EH (cell line): ENCODE data around the gene BCL2L1.
"Not testable (repeated sequence)": the region's sequence is repeated elsewhere in the genome, so short reads cannot be mapped to it uniquely, and the experiment has no call there.

Experiments used
- DNase-seq: peaks from one replicate; pipeline ENCODE4 v3.0.0-alpha.2; 2015; ENCODE audit warnings: low read depth

Gene BCL2L1

DNA sequence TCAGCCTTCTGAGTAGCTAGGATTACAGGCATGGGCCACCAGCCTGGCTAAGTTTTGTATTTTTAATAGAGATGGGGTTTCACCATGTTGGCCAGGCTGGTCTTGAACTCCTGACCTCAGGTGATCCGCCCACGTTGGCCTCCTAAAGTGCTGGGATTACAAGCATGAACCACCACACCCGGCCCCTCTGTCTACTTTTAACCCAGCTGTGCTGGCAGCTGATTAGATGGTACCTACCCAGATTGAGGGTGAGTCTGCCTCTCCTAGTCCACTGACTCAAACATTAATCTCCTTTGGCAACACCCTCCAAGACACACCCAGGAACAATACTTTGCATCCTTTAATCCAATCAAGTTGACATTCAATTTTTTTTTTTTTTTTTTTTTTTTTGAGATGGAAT is 74.6 kb downstream of the BCL2L1 start:
- DNase-seq = not testable (repeated sequence)

DNA sequence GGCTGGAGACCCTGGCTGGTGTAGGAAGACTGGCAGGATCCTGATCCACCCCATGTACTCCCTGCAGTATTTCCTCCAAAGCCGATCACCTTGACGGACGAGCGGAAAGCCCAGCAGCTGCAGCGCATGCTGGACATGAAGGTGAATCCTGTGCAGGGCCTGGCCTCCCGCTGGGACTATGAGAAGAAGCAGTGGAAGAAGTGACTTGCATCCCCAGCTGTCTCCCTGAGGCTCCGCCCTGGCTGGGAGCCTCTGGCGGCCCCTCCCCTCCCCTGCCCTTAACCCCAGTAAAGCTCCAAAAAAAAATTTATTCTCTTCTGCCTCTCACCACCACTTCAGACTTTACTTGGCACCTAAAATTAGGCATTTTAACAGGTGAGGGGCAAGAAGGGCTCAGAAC is 78.0 kb downstream of the BCL2L1 start:
- DNase-seq = no peak

DNA sequence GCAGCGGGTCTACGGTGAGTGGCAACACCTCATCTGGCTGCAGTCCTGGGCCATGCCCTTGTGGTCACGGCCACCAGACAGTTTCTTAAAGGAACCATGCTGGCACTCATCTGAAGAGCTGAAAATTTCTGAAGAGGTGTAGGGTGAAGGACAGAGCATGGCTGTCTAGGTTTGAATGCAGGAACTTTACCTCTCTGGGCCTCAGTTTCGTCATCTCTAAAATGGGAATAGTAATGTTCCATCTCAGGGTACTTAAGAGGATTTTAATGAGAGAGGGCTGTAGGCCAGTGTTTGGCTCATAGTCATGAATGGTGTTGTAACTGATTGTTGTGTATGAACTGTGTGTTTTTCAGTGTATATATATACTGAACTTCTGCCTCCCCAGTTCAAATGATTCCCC is 79.1 kb downstream of the BCL2L1 start:
- DNase-seq = no peak

DNA sequence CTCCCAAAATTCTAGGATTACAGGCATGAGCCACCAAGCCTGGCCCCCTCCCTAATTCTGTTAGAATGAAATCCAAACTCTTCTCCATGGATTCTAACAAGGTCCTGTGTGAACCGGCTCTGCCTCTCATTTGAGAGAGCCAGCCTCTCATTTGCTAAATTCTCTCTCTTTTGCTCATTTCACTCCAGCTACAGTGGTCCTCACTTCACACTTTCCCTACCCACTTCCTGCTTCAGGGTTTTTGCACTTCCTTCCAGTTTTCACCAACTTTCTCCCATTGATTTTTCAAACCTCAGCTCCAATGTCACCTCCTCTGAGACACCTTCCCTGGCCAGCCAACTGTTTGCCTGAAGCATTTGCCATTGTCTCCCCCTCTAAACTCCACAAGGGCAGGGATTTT is 79.8 kb downstream of the BCL2L1 start:
- DNase-seq = no peak

DNA sequence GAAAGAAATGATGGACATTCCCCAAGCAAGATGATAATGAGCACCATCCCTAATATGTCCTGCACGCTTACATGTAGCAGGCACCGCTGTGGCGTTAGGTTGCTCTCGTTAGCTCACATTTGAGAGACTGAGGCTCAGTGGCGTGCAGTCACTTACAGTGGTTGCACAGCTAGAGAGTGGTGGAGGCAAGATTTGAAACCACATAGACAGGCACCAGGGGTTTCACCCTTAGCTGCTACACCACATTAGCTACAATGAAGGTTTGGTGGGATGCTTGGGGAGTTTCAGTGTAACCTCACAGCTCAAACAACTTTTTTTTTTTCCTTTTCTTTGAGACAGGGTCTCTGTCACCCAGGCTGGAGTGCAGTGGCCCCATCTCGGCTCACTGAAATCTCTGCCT is 81.3 kb downstream of the BCL2L1 start:
- DNase-seq = no peak

DNA sequence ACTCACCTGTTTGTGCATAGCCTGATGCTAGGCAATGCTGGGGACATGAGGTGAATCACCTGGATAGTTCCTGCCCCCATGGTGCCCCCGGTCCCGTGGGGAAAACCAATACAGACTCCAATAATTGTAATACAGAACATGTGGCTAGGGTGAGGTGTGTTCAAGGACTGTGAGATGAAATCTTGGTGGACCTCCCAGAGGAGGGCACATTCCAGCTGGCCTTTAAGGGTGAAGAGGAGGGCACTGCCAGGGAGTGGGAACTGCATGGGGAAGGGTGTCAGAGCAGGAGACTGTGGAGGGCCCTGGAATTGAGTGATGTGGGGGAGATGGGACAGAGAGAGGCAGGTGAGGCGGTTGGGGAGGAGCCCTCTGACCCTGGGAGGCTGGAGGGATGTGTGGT is 82.4 kb downstream of the BCL2L1 start:
- DNase-seq = no peak

DNA sequence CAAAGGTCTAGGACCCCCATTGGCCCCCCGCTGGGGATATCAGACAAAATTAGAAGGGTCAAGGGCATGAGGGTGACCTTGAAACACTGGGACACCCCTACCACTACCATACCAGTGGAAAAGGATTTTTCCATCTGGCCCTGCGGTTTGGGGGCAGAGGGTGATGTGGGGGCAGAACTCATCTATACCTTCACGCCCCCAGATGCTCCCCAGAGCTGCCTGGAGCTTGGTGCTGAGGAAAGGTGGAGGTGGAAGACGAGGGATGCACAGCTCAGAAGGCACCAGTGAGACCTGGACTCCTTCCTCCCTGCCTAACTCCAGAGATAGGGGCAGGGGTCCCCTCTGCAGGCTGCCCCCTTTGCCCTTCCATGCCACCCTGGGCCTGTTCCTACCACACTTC is 83.9 kb downstream of the BCL2L1 start:
- no peak for DNase-seq

DNA sequence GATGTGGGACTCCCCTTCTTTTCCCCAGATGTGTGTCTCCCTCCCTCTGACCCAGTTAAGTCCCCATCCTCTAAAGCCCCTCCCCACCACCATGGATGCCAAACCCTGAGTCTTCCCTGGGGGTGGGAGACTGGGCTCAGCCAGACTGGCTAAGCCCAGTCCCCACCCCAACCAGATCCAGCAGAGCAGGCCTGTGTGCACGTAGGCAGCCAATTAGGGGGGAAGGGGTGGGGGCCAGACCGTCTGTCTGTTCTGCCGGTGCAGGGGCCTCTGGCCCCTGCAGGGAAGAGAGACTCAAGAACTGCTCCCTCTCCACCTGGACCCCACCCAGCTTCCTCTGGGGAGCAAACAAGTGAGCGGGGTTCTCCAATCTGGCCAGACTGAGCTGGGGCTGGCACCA is 84.4 kb downstream of the BCL2L1 start:
- DNase-seq = no peak

DNA sequence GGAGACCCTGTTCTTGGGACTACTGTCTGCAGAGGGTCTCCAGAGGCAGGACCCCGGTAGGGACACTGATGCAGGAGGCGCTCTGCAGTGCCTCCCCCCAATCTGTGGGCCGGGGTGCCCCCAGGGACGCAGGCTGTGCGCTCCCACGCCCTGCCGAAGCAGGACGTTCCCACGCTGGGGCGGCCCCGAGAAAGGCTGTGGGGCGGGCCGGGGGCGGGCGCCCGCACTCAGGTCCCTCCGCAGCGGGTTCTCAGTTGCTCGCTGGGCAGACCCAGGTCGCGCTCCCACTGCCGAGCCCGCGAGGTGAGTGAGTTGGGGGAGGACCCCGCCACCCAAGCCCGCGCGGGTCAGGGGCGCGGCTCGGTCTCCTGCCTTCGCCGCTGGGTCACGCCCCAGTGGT is 85.0 kb downstream of the BCL2L1 start, which contains the start of gene COX4I2:
Gene COX4I2, plus strand, starts transcription at position 253 of the 400 bp plus-strand sequence. CDS start 1,106 bp downstream, outside the sequence.
- DNase-seq = no peak

DNA sequence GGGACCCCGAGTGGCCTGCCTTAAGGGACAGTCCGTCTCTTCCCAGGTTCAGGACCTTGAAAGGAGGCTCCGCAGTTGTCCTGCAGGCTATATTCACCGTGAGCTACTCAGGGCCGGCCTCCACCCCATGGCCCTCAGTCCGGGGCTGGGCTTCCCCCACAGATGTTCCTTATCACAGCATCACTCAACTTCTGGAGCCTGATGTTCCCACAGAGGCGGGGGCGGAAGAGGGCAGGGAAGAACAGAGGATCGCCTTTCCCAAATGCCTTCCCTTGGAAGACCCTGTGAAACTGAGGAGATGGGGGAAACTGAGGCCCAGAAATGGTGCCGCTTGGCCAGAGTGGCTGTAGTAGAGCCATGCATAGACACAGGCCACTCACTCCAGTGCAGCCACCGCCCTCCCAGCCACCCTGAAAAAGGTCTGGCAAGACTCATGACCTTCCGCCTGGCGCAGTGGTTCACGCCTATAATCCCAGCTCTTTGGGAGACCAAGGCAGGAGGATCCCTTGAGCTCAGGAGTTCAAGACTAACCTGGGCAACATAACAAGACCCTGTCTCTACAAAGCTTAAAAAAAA is 89.2 kb downstream of the BCL2L1 start:
- DNase-seq = no peak

DNA sequence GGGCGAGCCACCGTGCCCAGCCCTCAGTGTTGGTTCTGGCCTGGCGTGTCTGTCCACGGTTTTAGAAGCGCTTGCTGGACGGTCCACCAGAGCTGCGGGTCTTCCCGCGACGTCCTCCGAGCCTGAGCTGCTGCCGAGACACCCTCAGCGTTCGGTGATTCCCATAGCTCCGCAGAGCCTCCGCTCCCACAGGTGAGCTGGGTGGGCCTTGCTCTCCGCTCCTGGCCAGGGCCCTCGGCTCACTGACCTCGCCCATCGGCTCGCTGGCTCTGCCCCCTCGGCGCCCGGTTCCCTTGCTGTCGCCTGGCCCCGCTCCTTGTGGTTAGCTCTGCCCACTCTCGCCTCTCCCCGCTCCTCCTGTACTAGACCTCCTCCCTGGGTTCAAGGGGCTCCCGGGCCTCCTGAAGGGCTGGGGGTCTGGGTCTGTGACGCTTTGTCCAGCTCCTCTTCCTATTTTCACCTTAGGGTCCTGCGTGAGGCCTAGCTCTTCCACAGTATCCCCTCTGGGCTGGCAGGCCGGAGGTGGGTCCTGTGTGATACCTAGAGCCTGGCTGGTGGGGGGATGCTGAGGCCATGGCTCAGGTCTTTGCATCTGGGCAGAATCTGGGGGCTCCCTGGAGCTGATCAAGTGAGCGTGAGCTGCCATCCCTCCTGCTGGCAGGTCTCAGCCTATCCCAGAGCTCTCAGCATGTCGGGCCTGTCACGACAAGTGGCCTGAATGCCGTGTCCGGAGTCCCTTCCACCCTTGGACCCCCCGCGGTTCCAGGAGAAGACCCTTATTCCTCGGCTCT is 89.9 kb downstream of the BCL2L1 start:
- DNase-seq = no peak

DNA sequence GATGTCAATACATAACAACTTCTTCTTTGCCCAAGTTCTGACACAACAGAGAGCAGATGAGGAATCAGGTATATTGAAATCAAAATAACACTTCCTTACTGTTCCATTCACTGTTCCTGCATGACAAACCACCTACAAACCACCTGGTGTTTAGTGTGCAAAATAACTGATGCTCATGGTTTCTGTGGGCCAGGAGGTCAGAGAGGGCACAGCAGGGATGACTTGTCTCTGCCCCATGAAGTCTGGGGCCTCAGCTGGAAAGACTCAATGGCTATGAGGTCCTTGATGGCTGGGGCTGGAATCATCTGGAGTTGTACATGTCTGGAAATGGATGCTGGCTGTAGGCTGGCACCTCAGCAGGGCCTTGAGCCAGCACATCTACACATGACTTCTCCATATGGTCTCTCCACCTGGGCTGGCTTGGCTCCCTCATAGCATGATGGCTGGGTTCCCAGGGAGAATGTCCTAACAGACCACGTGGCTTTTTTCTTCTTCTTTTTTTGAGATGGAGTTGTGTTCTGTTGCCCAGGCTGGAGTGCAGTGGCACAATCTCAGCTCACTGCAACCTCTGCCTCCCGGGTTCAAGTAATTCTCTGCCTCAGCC is 92.4 kb downstream of the BCL2L1 start:
- DNase-seq = no peak

DNA sequence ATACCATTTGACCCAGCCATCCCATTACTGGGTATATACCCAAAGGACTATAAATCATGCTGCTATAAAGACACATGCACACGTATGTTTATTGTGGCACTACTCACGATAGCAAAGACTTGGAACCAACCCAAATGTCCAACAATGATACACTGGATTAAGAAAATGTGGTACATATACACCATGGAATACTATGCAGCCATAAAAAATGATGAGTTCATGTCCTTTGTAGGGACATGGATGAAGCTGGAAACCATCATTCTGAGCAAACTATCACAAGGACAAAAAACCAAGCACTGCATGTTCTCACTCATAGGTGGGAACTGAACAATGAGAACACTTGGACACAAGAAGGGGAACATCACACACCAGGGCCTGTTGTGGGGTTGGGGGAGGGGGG is 94.6 kb downstream of the BCL2L1 start:
- not testable (repeated sequence) for DNase-seq

DNA sequence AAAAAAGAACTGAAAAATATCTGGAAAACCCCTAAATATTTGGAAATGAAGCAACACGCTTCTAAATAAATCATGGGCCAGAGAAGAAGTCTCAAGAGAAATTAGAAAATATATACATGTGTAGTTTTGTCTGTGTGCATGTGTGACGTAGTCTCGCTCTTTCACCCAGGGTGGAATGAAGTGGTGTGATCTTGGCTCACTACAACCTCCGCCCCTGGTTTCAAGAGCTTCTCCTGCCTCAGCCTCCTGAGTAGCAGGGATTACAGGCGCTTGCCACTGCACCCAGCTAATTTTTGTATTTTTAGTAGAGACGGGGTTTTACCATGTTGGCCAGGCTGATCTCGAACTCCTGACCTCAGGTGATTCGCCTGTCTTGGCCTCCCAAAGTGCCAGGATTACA is 96.1 kb downstream of the BCL2L1 start:
- not testable (repeated sequence) for DNase-seq

DNA sequence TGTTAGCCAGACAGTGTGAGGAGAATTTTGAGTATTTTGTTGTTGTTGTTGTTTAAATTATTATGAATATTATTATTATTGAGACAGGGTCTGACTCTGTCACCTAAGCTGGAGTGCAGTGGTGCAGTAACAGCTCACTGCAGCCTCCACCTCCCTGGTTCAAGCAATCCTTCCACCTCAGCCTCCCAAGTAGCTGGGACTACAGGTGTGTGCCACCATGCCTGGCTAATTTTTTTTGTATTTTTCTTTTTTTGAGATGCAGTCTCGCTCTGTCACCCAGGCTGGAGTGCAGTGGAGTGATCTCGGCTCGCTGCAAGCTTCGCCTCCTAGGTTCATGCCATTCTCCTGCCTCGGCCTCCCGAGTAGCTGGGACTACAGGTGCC is 99.6 kb downstream of the BCL2L1 start:
- DNase-seq = not testable (repeated sequence)

DNA sequence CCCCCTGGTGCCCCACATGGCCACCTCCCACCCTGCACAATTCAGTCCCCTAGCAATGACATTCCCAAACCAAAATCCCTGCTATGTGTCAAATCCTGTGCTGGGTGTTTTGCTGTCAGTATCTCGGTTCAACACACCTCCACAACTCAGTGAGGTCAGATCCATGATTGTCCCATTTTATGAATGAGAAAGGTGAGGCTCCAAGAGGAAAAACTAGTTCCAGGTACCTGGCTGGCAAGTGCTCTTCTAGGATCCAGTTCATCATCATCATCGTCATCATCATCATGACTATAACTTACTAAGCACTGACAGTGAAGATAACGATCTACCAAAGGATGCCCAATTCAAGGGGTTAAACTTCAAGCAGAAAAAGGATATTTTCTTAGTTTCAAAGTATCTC is 102.4 kb downstream of the BCL2L1 start:
- no peak for DNase-seq

DNA sequence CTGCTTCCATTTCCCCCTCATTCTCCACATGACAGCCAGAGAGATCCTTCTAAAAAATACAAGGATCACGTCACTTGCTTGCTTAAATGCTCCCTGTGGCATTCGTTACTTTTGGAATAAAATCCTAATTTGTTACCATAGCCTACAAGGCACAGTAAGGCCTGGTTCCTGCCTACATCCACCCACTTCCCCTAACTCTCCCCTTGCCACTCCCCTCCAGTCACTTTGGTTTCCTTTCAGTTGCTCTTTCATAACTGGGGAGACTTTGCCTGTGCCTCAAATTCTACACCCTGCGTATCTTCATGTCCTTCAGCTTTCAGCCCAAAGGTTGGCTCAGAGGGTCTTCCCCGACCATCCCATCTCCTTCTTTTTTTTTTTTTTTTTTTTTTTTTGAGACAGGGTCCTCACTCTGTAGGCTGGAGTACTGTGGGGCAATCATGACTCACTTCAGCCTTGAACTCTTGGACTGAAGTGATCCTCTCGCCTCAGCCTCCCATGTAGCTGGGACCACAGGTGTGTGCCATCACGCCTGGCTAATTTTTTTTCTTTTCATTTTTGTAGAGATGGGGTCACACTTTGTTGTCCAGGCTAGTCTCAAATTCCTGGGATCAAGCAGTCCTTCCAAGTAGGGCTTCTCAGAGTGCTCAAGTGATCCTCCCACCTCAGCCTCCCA is 105.1 kb downstream of the BCL2L1 start:
- no peak for DNase-seq

DNA sequence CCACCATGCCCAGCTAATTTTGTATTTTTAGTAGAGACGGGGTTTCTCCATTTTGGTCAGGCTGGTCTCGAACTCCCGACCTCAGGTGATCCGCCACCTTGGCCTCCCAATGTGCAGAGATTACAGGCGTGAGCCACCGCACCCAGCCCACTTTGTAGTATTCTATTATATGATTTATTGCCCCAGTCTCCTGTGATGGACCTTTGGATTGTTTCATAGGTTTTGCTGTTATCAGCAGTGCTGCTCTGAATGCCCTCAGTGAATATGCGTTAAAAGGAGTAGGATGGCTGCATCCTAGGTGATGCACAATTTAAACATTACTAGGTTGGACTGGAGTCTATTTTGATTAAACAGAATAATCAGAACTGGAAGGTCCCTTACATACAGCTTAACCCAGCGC is 107.3 kb downstream of the BCL2L1 start:
- no peak for DNase-seq
